Measurements from ENCODE around the gene APCDD1L.
"Not testable (repeated sequence)": the region's sequence is repeated elsewhere in the genome, so short reads cannot be mapped to it uniquely, and the experiment has no call there.

Gene APCDD1L

GRCh38 chr20:58544891-58545290, 29.7 kb upstream of the APCDD1L start:
- no peak for DNase-seq

- no peak for DNase-seq
Observed at GRCh38 chr20:58544286-58544685, 29.1 kb upstream of the APCDD1L start.

GRCh38 chr20:58543274-58543673, 28.1 kb upstream of the APCDD1L start:
- DNase-seq = no peak

GRCh38 chr20:58542411-58543095, 27.4 kb upstream of the APCDD1L start:
- no peak for DNase-seq

DNA sequence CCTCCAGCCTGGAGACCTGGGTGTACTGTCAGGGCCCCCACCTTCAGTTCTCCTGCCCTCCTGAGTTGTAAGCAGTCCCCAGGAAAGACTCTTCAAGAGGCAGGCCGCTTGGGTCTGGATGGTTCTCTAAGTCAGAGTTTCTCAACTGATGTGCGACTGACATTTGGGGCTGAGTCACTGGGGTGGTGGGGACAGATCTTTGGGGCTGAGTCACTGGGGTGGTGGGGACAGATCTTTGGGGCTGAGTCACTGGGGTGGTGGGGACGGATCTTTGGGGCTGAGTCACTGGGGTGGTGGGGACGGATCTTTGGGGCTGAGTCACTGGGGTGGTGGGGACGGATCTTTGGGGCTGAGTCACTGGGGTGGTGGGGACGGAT, 26.8 kb upstream of the APCDD1L start:
- DNase-seq = not testable (repeated sequence)

DNA sequence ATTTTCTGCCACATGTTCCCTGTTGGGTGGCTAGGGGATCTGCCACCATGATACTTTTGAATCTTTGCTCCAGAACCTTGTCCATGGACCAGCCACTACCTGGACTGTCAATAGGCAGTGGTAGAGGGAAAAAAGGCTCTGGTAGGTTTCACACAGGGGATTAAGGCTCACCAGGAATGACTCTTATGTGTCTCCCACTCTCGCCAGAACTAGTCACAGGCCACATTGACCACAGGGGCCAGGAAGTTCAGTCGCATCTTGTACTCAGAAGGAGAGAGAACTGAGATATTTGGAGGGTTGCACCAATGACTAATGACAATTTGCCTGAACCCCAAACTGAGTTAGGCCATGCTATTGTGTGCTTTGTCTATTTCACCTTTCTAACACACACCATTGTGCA, 23.6 kb upstream of the APCDD1L start:
- no peak for DNase-seq

DNA sequence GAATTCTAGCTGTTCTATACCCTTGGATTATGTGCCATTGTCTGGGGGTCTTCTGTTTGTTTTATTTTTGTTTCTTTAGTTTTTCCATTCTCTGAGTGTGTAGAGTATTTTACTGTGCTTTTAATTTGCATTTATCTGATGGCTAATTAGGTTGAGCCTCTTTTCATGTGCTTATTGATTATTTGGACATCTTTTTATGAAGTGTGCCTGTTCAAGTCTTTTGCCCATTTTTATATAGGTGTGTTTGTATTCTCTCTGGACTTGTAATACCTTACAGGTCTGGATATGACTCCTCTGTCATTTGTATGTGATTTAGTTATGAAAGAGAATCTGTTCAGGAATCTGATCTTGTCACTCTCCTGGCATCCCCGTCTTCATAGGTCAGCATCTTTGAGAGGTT, 22.6 kb upstream of the APCDD1L start:
- DNase-seq = no peak

DNA sequence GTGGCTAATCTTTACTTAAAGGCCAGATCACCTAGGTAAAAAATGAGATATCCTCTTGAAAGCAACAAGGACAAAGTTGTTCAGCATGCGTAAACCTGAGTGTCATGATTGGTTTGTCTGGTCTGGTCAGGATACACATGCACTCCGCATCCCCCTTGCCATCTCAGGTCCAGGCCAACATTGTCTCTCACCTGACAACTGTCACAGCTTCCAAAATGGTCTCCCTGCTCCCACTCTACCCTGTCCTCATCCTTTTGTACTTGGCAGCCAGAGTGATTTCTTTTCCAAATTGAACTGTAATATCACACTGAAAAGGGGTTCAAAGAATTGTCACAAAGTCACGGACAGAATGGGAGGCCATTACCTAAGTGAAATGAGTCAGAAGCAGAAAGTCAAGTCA, 21.1 kb upstream of the APCDD1L start:
- DNase-seq = no peak

GRCh38 chr20:58531657-58532056, 16.5 kb upstream of the APCDD1L start:
- no peak for DNase-seq

DNA sequence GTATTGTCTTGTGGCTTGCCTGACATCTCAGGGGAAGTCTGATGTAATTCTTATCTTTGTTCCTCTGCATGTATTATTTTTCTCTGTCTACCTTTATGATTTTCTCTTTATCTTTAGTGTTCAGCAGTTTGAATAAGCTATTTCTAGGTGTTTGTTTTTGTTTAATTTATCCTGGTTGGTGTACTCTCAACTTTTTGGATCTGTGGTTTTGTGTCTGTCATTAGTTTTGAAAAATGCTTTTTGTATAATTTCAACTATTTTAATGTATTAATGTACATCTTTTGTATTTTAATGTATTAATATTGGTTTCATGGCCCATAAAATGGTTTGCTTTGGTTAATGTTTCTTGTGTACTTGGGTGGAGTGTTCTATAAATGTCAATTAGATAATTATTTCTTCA, 15.9 kb upstream of the APCDD1L start:
- no peak for DNase-seq

DNA sequence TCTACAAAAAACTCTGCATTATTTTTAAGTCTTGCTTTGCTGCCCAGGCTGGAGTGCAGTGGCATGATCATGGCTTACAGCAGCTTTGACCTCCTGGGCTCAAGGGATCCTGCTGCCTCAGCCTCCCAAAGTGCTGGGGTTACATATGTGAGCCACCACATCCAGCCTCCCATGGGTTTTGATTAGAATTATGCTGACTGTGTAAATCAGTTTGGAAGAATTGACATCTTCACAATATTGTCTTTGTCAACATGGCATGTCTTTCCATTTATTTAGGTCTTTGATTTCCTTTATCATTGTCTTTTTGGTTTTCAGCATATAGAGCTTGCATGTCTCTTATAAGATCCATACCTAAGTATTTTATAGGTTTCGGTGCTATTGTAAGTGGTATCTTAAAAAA, 13.2 kb upstream of the APCDD1L start:
- DNase-seq = no peak

GRCh38 chr20:58526411-58526810, 11.2 kb upstream of the APCDD1L start:
- DNase-seq = no peak

DNA sequence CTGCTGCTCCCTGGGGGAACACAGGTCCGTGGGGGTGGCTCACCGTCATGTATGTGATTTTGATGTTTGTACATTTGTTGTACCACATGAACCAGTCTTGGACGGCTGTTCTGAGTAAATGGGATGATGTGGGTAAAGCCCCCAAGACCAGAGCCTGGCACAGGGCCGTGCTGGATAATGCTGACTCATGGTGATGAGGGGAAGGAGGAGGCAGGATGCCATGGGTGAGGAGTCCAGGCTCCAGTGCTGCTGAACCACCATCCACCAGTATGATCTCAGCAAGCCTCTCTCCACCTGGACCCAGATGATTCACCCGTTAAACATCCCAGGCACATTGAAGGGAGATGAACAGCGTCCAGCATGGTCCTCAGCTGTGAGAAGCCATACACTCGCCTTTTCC, 9.6 kb upstream of the APCDD1L start:
- no peak for DNase-seq

DNA sequence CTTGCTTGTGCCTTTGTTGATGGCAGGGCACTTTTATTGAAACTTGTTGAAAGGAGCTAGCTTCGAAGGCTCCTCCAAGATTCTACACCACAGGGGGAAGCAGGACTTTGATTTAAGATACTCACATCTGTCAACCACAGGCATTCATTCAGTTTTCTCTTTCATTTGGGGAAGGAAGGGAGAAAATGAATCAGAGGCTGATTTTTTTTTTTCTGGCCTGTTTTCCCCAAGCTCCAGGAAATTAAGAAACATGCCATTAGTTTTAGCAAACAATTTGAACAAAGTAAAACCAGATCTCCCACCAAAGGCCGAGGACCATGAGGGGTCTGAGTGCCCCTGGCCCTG, 8.7 kb upstream of the APCDD1L start:
- DNase-seq = no peak

- no peak for DNase-seq
Observed at GRCh38 chr20:58523072-58523970, 8.1 kb upstream of the APCDD1L start.

DNA sequence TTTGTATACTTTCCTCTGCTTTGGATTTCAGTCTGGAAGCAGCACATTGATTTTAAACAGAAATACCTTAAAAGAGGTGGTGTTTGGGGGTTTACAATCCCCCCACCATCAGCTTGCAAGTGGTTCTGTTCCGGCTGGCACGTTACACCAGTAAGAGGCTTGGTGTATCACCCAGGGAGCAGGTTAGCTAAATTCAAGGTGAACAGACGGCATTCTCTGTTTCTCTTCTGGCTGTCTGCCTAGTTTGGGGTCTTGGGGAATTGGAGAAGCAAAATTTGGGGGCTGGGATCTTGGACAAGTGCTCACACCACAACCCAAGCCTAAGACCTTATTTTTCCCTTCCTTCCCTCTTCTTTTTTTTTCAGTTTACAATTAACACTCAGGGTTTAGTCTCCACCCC, 7.5 kb upstream of the APCDD1L start:
- no peak for DNase-seq

- DNase-seq = no peak
Observed at GRCh38 chr20:58521763-58522162, 6.6 kb upstream of the APCDD1L start.

DNA sequence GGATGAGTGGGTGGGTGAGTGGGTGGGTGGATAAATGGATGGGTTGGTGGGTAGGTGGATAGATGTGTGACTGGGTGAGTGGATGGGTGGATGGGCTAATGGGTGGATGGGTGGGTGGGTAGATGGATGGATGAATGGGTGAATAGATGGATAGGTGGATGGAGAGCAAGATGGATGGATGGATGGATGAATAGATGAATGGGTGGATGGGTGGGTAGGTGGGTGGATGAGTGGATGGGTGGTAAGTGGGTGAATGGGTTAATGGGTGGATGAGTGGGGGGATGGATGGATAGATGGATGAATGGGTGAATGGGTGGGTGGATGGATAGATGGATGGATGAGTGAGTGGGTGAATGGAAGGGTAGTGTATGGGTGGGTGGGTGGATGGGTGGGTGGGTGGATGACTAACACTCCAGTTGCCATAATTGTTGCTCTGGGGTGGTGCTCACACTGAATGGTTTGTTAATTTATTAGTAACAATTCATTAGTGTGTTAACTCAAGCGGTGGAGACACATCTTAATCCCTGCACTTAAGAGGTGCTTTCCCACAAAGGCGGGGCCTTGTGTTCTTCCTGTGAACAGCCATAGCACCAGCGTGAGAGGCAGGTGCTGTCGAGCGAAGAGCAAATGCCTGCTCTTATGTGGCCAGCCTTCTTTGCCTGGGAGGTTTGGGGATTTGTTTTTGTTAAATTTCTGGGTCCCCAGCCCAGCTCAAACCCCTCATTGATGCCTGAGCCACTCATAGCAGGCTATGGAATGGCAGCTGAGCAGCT, 4.9 kb upstream of the APCDD1L start:
- no peak for DNase-seq

GRCh38 chr20:58518896-58519593, 3.8 kb upstream of the APCDD1L start:
- DNase-seq = no peak

DNA sequence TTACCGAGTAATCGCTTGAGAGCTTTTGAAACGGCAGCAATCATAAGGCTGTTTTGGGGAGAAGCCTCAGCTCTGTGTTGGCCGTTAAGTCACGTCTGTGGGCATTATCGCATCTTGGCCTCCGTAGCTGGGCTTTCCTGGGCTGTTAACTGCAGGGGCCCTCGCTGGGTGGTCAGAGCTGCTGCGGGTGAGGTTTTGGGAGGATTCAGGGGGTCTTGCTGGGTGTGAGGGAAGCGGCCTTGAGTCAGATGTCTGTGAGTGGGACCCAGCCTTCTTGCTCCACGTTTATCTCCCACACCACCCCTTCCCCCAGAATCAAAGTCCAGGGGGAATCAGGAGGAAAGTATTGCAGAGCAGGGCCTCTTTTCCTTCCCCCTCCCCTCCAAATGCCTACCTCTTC, 3.2 kb upstream of the APCDD1L start:
- no peak for DNase-seq

DNA sequence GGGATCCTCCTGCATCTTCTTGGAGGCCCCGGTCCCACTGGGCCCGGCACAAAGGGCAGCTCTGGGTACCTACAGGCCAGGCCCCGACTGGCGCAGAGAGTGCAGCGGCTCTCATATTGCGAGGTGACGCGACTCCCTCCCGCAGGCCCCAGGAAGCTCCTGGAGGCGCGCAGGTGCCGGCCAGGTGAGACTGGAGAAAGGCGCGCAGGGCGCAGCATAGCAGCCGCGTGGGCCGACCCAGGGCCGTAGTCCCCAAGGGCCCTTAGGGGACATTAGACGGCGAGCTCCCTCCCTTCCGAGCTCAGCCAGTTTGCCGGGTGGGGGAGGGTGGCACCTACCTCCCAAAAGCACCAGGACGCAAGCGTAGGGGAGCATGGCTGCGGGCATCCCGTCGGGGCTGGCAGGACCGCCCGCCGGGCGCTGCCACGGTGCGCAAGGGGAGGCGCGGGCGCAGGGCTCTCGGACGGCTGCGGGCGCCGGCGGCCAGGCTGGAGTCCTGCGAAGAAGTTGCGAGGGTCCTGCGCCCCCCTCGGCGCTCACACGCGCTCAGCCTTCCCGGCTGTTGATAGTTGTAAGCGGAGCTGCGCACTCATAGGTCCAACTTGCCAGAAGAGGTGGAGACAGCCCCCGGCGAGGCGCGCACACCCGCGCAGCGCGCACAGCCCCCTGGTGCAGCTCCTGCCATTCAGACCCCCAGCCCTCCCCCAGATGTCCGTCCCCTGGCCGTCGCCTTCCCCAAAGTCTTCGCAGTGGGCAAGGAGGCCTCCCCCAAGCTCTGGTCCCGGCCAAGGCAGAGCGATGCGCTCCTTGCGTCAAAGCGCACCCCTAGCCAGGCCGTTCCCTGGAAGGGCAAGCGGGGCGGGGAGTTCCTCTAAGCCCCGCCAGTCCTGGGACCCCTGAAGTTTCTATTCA, 622 bp downstream of the APCDD1L start:
- DNase-seq = no peak
